Omental fat pad (tissue), 4 donors: ENCODE results near the gene ALLC. TPM values are rescaled to one million over a fixed set of nuclear protein-coding genes. Genes with fewer than 3 reads are reported as not detected.

Source experiments
- ATAC-seq: fragments of 150-250 bp; one replicate; pipeline ENCODE4 v1.9.1; 2016; ENCODE audit warnings: mild to moderate bottlenecking, moderate library complexity; ENCODE audit not compliant: low FRiP score
- DNase-seq: peaks from one replicate; pipeline ENCODE4 v3.0.0-alpha.2; 2019; ENCODE audit warnings: low spot score
- total RNA-seq, 4 donors: library from RNA; depleted of rRNA; stranded (reverse); fragments of >200 nt; gene quantifications; one replicate each; pipeline ENCODE4 v1.1.0, GENCODE V29; 2016
- TF ChIP-seq, protein P1 (sequence below), 3 donors: fragments of 450-650 bp; IDR thresholded peaks; one replicate each; pipeline ENCODE4 v1.5.1; 2016 to 2017; ENCODE audit warnings: antibody characterized with exemption in 3 of 3, mild to moderate bottlenecking in 3 of 3, moderate library complexity in 2 of 3

ALLC gene
- total RNA-seq, 4 donors from 2014 or later = not detected

DNA sequence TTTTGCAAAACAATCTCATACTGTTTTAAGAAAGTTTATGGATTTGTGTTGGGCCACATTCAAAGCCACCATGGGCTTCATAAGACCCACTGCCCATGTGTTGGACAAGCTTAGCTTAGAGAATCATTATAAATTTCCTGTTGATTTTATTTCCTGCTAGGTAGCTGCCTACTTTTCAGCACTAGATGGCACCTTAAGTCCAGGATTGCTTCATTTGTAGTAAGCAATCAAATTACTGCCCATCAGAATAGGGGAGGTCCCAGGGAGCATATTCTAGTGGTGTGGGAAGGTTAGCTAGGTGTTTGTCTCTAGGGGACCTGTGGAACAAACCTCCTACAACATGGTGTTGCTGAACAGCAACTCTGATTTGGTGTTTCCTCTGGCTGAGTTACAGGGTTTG lies 34.4 kb downstream of the ALLC start:
- no peak for ATAC-seq
- TF ChIP-seq, protein P1, sequence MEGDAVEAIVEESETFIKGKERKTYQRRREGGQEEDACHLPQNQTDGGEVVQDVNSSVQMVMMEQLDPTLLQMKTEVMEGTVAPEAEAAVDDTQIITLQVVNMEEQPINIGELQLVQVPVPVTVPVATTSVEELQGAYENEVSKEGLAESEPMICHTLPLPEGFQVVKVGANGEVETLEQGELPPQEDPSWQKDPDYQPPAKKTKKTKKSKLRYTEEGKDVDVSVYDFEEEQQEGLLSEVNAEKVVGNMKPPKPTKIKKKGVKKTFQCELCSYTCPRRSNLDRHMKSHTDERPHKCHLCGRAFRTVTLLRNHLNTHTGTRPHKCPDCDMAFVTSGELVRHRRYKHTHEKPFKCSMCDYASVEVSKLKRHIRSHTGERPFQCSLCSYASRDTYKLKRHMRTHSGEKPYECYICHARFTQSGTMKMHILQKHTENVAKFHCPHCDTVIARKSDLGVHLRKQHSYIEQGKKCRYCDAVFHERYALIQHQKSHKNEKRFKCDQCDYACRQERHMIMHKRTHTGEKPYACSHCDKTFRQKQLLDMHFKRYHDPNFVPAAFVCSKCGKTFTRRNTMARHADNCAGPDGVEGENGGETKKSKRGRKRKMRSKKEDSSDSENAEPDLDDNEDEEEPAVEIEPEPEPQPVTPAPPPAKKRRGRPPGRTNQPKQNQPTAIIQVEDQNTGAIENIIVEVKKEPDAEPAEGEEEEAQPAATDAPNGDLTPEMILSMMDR (IDR thresholded peaks at IDR 0.05) = no peak
- no peak for DNase-seq

DNA sequence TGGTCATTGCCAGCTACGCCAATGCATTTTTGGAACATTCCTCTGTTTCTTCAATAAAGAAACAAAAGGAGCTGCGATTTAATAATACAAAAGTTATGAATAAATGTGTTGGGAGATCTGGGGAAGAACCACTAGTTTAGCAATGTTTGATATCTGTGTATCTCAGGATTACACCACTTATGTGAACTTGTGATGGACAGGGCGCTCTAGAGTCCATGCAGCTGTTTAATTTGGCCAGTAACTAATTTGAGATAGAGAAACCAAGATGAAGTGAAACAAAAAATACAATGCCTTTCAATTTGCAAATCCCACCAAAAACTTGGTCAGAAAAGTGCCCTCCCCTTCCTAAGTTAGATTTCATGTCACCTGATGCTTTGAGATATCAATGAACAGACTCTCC lies 38.5 kb downstream of the ALLC start:
- DNase-seq (no peak), ATAC-seq (no peak)
- TF ChIP-seq, protein P1 (IDR thresholded peaks at IDR 0.05) = no peak

DNA sequence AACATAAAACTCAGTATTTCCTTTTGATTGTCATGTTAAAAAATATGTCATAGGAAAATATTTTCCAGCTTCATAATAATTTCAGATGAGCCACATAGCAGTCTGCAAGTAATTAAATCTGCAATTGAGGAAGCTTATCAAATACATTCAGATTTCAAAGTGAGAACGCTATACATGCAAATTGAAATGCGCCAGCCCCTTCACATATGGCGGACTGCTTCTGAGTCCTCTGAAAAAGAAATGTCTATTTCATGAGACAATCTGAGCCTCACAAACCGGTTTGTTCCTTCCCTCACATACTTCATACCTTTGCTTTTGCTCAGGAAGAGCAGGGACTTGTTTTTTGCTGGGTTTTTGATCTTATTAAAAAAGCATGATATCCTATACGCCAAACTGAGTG lies 43.1 kb downstream of the ALLC start:
- no peak for DNase-seq
- no peak for ATAC-seq
- TF ChIP-seq, protein P1 (IDR thresholded peaks at IDR 0.05) = no peak

DNA sequence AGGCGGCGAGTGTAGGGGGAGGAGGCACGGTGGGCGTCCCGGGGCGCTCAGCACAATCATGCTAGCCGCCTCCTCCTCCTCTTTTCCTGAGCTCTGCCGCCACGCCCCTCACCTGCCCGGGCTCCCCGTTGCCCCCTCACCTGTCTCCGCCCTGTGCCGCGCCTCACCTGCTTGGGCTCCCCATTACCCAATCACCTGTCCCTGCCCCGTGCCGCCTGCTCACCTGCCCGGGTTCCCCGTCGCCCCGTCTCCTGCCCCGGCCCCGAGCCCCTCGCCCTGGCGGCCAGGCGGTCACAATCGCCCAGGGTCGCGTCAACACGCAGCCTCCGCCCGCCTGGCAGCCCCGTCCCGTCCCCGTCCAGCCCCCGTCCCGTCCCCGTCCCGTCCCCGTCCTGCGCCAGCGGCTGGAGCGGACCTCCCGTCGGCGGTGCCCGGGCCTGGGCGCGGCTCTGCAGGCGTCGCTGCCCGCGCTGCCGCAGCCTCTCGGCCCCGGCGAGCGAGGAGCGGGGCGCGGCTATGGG lies 45.3 kb downstream of the ALLC start, which contains the start of gene DCDC2C:
Gene DCDC2C, plus strand, starts transcription at position 340 of the 521 bp plus-strand sequence. Its CDS starts 177 bp downstream, at position 517.
- no peak for DNase-seq
- ATAC-seq = no peak
- TF ChIP-seq, protein P1 (IDR thresholded peaks at IDR 0.05) = no peak

DNA sequence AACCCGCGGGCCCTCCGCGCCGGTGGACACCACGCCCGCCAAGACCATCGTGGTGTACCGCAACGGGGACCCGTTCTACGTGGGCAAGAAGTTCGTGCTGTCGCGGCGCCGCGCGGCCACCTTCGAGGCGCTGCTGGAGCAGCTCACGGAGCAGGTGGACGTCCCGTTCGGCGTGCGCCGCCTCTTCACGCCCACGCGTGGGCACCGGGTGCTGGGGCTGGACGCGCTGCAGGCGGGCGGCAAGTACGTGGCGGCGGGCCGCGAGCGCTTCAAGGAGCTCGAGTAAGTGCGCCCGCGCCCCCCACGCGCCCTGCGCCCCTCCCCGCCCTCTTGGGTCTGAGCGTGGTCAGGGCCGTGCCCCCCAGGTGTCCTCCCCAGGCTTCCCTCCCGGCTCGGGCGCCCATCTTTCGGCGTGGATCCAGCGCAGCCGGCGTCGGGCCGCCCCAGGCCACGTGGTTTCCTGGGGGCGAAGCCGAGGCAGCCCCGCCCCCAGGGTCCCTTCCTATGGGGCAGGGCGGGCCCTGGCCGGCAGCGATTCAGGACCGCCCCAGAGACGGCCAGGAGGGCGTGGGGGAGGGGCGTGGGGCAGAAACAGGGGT lies 45.9 kb downstream of the ALLC start:
- DNase-seq (no peak), ATAC-seq (no peak)

DNA sequence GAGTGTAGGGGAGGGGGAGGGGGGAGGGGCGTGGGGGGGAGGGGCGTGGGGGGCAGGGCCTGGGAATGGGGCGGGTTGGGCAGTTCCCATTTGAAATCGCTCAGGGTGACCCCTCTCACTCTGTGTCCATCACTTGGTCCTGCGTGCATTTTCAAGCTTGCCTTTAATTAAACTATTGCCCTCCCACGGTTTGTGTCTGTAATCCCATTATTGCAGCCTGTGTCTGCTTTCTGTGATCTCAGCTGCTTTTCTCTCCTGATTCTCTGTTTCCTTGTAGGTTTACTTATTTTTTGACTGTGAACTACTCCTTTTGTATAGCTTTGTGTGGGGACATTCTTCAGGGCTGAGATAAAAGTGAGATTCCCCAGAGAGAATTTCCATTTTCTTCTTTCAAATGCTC lies 46.7 kb downstream of the ALLC start:
- TF ChIP-seq, protein P1 (IDR thresholded peaks at IDR 0.05) = no peak
- DNase-seq (no peak), ATAC-seq (no peak)

More for the DNA sequence above, 45.9 kb downstream of the ALLC start:
- TF ChIP-seq, protein P1 (IDR thresholded peaks at IDR 0.05) = no peak

DNA sequence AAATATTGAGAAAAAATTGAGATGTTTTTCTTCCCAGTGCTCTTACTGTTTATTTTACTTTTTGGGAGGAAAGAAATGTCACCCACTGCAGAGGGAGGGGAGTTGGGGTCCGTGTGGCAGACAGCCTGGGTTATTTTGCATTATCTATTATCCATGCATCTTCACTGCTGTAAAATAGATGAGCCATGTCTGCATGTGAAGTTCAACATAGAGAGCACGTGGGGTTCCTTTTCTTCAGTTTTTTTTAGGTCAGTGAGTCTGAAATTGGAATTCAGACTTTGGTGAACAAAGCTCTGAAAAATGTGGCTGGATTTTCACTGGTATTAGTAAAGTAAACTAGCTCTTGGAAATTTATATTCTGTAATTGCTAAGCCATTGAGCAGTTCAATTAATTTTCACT lies 47.8 kb downstream of the ALLC start:
- TF ChIP-seq, protein P1 (IDR thresholded peaks at IDR 0.05) = no peak
- no peak for ATAC-seq
- no peak for DNase-seq
